Brain microvascular endothelial cell (primary cell): ENCODE results near the gene CAB39L.
A peak's percentile ranks its signal among the peaks of the same experiment; 100 is the strongest.

Experiments used
- DNase-seq: peaks from one replicate; pipeline ENCODE4 v3.0.0-alpha.2; 2020
- H3K27ac ChIP-seq: fragments of 250-450 bp; sonication (Bioruptor Pico); 2 replicates; pipeline ENCODE4 v1.5.1; 2020; ENCODE audit warnings: mild to moderate bottlenecking, moderate library complexity
- H3K27me3 ChIP-seq: fragments of 250-450 bp; sonication (Bioruptor Pico); replicated peaks from 2 replicates; pipeline ENCODE4 v1.5.1; 2020; ENCODE audit warnings: mild to moderate bottlenecking
- H3K36me3 ChIP-seq: fragments of 250-450 bp; sonication (Bioruptor Pico); replicated peaks from 2 replicates; pipeline ENCODE4 v1.5.1; 2020; ENCODE audit warnings: mild to moderate bottlenecking
- H3K4me3 ChIP-seq: 2 replicates; pipeline ENCODE4 v1.5.1; 2011; ENCODE audit warnings: low read depth, mild to moderate bottlenecking, control low read depth, low read length, moderate library complexity
- CTCF ChIP-seq: IDR thresholded peaks from 2 replicates; pipeline ENCODE4 v1.5.1; 2011; ENCODE audit warnings: low read depth, mild to moderate bottlenecking, moderate library complexity, low read length, control low read depth, inconsistent platforms; ENCODE audit errors: missing control alignments
- in situ Hi-C: cut with HindIII; loops from 2 replicates; pipeline ENCODE4 v1.10.0; 2017; ENCODE audit warnings: low sequenced_read_pairs, low pct_ligation_motif_present

CAB39L gene

GRCh38 chr13:49404703-49405020 is 39.2 kb downstream of the CAB39L start:
- DNase-seq: no peak
- Histone ChIP-seq H3K36me3 (no peaks in the 10 kb centered on the region), H3K4me3 (no peak overlapping the region), H3K27me3 (no peaks in the 10 kb centered on the region), H3K27ac (no peak overlapping the region)
- in situ Hi-C loops: no loop called here
- TF ChIP-seq CTCF: no peak

GRCh38 chr13:49403996-49404702 is 39.7 kb downstream of the CAB39L start:
- Histone ChIP-seq H3K4me3 (no peak overlapping the region), H3K27ac (no peak overlapping the region), H3K36me3 (no peaks in the 10 kb centered on the region), H3K27me3 (no peaks in the 10 kb centered on the region)
- in situ Hi-C loops: no loop called here
- DNase-seq: no peak
- TF ChIP-seq CTCF: no peak

DNA sequence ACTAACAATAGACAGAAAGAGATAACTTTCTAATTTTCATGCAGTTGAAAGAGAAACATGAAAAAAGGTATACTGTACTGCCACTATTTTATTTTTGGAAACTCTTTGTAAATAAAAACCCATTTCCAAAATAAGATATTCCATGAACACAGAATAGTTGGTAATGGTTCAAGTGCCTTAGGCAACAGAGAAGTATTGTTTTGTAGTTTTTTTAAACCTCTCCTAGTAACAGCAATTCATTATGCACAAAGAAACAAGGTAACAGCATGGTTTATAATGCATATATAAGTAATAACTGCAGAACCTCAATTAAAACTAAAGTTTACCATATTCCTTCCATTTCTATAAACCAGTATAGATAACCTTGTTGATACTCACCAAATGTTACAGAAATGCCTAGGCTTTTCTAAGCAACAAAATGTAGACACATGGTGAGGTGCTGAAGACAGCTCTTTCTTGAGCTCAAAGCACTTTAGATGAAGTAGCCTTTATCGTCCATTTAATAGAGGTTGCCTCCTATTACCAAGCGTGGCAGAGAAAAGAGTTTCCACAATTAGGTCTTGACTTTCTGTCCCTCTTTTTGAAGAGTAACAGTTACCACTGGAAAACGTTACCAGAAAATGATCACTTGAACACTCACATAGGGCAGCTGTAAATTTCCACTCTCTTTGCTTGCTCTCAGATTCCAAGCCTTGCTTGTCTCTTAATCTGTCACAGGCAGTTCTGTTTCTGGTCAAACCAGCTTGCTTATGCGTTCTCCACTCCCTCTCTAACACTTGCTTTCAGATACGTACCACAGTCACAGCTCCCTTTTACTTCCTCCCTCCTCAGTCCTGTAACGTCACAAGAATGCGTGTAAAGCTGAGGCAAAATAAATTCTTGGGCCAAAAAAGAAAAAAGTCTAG is 42.9 kb downstream of the CAB39L start:
- no peak overlapping the region for H3K4me3 ChIP-seq
- DNase-seq: peak; percentile 33
- TF ChIP-seq CTCF: no peak
- in situ Hi-C loops: no loop called here
- no peaks in the 10 kb centered on the region for H3K36me3 ChIP-seq
- no peaks in the 10 kb centered on the region for H3K27me3 ChIP-seq
- no peak overlapping the region for H3K27ac ChIP-seq

DNA sequence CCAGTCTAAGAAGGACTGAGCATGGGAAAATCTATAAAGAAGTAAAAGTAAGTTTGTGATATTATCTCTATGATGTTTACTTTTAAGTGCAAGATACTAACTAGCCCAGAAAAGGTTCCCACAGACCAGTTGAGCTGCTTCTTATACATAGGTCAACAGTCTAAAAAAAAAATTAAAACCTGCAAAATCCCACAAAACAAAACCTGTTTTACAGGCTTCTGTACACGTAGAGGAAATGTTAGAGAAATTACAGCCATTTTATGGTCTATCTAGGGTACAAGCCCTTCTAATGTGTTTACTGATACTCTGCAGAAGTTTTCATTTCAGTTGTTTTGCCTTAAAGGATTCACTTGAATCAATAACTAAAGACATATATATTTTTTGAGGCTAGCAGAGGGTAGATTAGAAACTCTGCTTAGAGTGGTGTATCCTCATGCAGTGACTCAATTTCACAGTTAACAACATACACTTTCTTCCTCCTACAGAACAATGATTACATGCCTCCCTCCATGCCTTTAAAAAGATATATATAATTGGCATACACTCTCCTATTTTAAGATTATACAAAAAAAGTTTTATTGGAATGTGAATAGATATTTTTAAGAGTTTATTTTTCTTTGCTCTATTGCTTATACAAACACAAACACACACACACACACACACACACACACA is 43.9 kb downstream of the CAB39L start:
- in situ Hi-C loops: no loop called here
- H3K36me3 ChIP-seq: no peaks in the 10 kb centered on the region
- H3K27ac ChIP-seq: no peak overlapping the region
- H3K4me3 ChIP-seq: no peak overlapping the region
- no peak for TF ChIP-seq CTCF
- DNase-seq: no peak
- no peaks in the 10 kb centered on the region for H3K27me3 ChIP-seq

DNA sequence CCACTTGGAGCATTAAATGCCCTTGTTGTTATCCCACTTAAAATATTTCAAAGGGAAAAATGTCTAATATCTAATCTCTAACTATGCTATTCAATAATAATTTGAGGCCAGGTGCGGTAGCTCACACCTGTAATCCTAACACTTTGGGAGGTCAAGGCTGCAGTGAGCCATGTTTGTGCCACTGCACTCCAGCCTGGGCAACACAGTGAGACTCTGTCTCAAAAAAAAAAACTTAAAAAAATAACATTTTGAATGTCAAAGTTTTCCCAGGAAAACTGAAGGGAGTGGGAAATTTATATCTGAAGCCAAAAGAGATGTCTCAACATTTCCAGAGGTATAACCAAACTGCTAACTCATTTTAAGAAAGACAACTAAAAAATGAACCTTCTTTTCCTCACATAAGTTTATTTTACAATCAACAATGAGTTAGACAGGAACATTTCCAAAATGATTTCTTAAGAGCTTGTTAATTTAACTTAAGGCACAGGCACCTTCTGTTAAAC is 47.9 kb downstream of the CAB39L start:
- Histone ChIP-seq H3K27ac (no peak overlapping the region), H3K36me3 (no peaks in the 10 kb centered on the region), H3K27me3 (no peaks in the 10 kb centered on the region), H3K4me3 (no peak overlapping the region)
- TF ChIP-seq CTCF: no peak
- in situ Hi-C loops: no loop called here
- no peak for DNase-seq
